Measurements from ENCODE around the gene MKKS.
"Not testable (repeated sequence)": the region's sequence is repeated elsewhere in the genome, so short reads cannot be mapped to it uniquely, and the experiment has no call there.

The MKKS gene

DNA sequence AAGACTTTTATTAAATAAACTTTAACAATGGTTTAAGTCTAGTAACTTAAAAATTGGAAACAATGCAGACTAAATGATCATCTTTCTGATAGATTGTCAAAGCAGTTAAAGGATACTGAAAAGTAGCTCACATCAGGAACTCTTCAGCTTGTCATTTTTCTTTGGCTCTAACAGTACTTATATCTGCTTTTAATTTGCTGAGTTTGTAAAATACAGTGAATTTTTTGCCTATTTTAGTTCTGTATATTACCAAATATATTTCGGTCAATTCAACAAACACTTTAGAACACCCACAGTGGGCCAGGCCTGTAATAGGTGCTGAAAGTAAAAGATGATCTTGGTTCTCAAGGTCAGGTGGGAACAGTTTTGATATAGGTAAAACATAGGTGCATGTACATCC lies 22.3 kb downstream of the MKKS start:
- DNase-seq, result no peak

- no peak for DNase-seq
Measured at GRCh38 chr20:10408108-10408813, 25.8 kb downstream of the MKKS start.

DNA sequence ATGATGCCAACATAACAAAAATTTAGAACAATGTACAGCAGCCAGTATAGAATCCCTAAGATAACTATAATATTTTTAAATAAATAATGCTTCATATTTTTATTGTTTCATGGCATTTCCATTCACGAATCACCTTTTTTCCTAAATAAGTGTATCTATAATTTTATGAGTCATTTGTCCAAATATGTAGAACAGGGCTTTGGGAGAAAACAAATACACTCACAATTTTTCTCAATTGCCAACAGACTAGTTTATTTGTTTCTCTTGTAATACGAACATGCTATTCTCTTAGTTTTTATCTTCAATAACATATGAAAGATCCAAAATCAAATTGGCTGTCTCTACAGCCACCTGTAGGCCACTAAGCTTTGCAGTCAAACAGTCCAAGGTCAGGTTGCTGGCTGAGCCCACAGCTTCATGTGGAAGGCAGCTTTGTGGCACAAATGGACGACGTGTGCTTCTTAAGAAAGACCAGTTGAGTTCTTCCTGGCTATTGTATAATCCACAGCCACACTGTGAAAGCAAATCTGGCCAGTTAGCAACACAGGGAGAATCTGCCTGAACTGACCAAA lies 29.0 kb downstream of the MKKS start:
- no peak for DNase-seq

DNA sequence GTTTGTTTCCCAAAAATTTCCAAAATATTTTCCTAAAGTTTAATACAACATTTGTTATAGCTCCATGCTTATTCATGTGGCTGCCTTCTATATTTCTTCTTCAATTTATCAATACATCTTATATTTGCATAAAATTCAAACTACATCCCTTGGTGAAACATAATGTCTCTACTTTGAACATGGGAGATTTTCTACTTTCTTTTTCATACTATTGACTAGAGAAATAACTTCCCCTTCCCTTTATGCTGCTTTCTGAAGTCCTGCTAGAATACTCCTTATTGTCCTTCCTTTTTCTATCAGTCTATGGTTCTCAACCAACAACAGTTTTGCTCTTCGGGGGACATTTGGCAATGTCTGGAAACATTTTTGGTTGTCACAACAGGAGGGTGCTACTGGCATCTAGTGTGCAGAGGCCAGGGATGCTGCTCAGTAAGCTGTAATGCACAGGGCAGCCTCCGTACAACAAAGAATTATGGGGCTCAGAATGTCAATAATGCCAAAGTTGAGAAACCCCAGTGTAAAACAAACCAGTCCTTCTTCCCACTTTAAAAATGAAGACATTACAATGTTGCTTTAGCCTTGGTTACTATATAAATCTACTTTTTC lies 29.9 kb downstream of the MKKS start:
- DNase-seq, result no peak

DNA sequence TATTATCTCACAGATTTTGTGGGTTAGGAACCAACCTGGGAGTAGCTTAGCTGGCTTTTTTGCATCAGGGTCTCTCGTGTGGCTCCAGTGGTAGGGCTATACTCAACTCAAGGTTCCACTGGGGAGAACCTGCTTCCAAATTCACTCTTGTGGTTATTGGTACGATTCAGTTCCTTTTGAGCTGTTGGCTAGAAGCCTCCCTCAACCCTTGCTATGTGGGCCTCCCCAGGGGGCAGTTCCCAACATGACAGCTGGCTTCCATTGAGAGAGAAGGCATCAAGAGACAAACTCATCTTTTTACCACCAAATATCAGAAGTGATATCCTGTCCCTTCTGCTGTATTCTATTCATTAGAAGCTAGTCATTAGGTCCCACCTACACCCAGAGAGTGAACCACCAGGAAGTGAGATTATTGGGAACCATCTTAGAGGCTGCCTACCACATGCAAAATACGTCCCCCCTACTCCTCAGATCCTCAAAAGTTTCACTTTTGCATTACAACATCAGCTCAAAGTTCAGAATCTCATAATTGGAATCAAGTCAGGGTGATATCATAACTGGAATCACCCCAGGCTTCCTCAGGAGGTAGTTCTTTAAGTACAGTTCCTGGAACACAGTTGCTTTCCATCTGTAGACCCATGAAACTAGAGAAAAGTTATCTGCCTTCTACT lies 30.9 kb downstream of the MKKS start:
- no peak for DNase-seq

GRCh38 chr20:10398834-10399369 lies 35.1 kb downstream of the MKKS start:
- no peak for DNase-seq

GRCh38 chr20:10394752-10395151 lies 39.3 kb downstream of the MKKS start:
- not testable (repeated sequence) for DNase-seq

DNA sequence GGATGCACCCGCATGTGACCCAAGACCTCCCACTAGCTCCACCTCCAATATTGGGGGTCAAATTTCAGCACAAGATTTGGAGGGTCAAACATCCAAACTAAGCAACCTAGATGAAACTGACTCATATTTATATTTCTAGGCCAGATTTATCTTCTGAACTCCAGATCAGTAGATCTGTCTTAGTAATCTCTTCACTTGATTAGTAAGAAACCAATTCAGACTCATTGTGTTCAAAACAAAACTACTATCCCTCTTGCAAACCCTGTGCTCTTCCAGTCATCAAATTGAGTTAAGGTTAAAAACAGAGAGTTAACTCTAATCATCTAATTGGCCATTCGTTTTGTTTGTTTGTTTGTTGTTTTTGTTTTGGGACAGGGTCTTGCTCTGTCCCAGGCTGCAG lies 43.3 kb downstream of the MKKS start:
- no peak for DNase-seq

GRCh38 chr20:10388597-10388996 lies 45.4 kb downstream of the MKKS start:
- no peak for DNase-seq

GRCh38 chr20:10387686-10388085 lies 46.3 kb downstream of the MKKS start:
- no peak for DNase-seq

- no peak for DNase-seq
Measured at GRCh38 chr20:10385850-10386544, 48.0 kb downstream of the MKKS start.

DNA sequence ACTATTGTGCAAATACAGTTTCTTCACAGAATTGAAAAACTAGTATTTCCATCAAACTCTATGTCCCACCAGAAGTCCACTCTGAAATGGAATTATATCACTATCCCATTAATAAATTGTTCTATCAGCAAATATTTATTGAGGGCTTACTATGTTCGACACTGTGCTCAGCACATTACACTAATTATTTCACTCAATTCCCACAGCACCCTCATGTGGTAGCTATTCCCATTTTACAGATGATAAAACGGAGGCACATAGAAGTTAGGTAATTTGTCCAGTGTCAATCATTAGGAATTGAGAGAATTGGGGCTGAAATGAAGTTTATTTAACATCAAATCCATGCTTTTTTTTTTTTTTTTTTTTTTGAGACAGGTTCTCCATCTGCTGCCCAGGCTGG lies 52.5 kb downstream of the MKKS start:
- DNase-seq, result no peak

- no peak for DNase-seq
Measured at GRCh38 chr20:10379761-10380160, 54.3 kb downstream of the MKKS start.

DNA sequence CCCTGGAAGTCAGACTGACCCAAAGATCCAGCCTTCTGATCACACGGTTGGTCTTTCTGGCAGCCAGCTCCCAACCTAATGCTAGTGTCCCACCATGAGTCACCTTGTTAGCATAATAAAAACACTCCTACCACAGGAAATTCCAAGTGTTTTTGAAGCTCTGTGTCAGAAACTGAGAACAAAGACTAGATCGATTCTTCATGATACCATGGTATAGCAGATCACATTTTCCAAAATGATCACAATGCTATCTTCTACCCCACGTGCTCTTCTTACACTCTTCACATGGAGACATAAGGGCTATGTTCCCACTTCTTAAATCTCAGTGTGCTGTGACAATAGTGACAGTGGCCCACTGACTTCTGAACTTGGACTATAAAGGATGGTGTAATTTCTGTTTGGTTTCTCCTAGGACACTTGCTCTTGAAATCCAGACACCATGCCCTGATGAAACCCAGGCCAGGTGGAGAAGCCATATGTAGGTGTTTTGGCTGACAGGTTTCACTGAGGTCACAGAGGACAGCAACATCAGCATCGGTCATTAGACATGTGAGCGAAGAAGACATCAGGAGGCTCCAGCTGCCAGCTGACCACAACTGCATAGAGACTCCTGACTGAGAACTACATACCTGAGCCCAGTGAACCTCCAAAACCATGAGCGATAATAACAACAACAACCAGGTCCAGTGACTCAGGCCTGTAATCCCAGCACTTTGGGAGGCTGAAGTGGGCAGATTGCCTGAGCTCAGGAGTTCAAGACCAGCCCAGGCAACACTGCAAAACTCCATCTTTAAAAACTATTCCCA lies 57.5 kb downstream of the MKKS start:
- DNase-seq, result no peak

- DNase-seq, result no peak
Measured at GRCh38 chr20:10375191-10375590, 58.8 kb downstream of the MKKS start.

- no peak for DNase-seq
Measured at GRCh38 chr20:10374036-10374435, 60.0 kb downstream of the MKKS start.

DNA sequence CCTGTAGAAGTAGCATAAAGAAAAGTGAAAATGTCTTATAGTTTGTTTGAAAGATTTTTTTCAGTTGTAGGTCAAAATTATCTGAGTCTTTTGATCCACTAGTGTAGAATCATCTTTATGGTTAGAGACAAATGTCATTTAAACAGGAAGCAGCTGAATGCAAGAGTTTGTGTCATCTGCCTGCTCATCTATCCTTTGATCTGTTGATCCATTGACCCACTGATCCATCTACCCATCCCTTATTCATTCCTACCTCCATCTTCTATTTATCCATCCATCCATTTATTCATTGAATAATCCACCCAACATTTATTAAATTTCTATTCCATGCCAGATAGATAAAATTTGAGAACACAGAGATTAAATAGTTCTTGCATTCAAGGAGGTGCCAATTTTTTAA lies 62.6 kb downstream of the MKKS start:
- DNase-seq, result no peak

DNA sequence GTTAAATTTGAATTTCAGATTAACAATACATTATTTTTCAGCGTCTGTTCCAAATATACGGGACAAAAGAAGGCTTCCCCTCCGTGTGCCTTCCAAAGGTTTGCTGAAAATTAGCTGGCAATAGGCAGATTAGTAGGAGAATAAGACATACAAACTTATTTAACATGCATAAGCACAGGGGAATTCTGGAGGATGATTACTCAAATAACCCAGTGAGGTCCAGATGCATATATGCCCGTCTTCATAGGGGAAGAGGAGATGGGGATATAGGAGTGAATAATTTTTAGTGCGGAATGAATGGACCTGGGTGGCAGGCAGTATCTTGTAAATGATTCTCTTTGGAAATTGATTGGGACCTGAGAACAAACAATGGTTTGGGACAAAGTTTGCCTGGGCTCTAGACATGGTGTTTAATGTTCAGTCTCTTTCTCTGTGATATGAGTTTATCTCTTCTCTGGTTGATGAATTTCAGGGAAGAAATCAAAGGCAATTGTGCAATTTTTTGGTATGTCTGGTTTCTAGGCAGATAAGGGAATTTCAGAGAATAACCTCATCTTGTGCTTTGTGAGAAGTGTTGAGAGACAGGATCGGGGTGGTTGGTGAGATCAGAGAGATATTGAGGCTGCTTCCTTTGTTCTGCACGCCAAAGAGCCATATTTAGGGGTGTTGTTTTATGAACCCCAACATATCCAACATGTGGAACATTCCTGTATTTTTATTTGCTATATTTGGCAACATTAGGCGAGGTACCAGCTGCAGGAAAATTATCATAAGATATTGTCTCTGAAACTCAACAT lies 63.7 kb downstream of the MKKS start:
- DNase-seq, result no peak

GRCh38 chr20:10369723-10370090 lies 64.3 kb downstream of the MKKS start:
- DNase-seq, result no peak

GRCh38 chr20:10368702-10369041 lies 65.3 kb downstream of the MKKS start:
- DNase-seq, result no peak

- DNase-seq, result no peak
Measured at GRCh38 chr20:10367943-10368701, 65.9 kb downstream of the MKKS start.
